SKM-1 (cell line): ENCODE data around the gene OR52B2.

Experiments
- DNase-seq: peaks from one replicate; lab custom pipeline; 2025; ENCODE audit not compliant: unreplicated experiment; lab: John Stamatoyannopoulos, UW

OR52B2 gene

DNA sequence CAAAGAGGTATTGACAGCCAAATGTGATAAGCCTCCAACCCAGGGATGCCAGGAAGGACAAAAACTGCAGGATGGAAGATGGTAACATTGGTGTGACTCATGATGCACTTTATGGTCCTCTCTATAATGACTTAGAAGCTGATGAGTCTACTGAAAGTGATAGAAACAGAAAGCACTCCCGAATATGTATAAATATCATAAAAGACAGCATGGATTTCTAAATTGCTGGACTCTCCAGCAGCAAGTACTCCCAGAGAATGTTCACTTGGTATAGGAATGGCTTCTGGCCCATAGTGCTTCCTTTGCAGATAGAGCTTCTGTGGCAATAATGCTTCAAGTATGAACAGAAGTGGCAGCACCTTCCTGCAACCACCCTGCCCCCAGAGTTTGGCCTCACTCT, at the start of gene OR52B2:
OR52B2 (minus strand) TSS at position 101 of the 400 bp plus-strand sequence; CDS start at position 101, 0 bp downstream.
- DNase-seq, result no peak

GRCh38 chr11:6219359-6219758, 49.2 kb upstream of the OR52B2 start:
- DNase-seq, result no peak

DNA sequence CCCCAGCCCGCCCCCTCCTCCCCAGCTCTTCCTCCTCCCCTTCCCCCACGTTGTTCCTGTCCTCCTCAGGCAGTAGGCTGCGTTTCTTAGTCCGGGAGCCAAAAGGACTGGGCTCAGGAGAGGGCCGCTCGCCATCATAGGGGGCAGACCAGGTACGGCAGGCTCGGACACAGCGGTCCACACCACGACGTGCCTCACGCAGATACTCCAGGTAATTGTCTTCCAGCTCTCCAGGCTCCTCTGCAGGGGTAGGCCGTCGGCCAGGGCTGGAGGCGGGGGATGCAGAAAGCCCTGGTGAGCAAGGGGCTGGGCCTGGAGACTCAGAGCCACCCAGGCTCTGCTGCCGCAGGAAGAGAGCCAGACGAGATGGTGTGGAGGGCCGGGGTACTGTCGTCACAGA, 47.6 kb upstream of the OR52B2 start:
- DNase-seq, result no peak

DNA sequence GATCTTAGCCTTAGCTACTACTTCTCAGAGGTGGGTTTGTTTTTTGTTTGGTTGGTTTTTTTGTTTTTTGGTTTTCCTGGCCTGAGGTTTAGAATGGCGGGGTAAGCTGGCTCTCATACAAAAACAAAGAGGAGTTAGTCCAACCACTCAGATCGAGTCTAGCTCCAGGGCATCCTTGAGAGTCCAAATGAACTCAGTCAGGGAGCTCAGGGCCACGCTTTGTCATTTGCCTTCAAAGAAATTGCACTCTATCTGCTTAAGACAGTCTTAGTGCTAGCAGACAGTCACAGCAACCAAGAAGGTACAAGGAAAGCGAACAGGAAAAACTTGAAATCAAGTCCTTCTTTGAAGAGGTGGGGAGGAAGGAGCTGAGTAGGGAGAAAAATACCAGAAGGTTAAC, 46.4 kb upstream of the OR52B2 start:
- DNase-seq, result no peak

GRCh38 chr11:6214530-6214929, 44.4 kb upstream of the OR52B2 start:
- DNase-seq, result no peak

DNA sequence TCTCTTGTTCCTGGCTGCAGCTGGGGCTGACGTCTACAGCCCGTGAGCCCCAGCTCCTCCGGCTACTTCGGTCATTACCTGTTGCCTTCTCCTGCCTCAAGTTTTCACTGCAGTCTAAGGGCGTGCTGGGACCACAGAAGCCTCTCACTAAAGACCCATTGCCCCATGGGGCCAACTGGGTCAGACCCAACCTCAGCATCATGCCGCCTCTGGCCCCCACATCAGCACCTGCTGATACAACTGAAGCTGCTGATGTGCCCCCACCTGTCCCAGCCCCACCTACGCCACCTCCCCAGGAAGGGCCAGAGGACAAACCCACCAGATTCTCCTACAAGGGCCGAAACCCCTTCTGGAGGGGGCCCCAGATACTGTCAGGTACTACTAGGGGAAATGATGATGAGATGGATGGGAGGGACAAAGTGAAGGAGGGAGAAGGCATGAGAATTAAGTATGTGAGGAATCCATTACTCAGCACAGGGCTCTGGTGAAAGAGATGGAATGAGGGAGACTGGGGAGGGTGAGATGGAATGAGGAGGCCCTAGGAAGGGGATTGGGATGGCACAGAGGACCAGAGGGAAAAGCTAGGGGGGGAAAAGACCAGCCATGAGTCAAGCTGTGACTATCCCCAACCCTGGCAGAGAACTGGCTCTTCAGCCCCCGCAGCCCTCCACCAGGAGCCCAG, 40.3 kb upstream of the OR52B2 start:
- no peak for DNase-seq

GRCh38 chr11:6209801-6210200, 39.7 kb upstream of the OR52B2 start:
- DNase-seq, result no peak

DNA sequence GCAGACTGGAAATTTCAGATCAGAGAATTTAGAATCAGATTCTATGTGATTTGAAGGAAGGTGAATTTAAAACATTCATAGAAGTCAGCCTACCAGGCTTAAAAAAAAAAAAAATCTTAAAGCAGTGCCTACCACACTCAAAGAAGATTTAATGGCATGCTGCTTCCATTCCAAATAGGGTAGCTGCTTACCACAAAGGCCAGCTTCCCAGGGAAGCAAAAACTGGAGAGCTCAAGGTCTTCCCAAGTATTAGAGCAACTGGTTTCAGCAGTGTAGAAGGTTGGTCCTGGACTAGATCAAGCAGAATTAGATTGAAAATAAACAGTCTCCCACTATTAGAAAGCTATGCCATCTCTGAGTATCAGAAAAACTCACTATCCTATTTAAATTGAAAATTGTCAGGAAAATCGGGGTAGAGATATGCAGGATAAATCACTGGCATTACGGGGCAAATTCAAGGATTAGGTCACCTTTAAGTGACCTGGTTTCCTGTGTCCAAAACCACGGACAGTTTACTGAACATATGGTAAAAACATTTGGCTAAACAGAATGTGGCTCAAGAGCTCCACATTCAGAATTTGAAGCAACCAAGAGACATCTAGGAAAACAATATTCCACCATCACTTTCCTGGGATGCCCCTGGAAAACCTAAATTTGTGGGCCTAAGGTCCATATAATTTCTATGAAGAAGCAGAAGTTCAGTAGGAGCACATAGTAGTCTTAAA, 36.5 kb upstream of the OR52B2 start:
- DNase-seq, result no peak

GRCh38 chr11:6205366-6205765, 35.2 kb upstream of the OR52B2 start, which contains the start of gene C11orf42:
TSS of gene C11orf42 (plus strand) at chr11:6205557. CDS start at chr11:6205616, 59 bp downstream.
- DNase-seq, result no peak

DNA sequence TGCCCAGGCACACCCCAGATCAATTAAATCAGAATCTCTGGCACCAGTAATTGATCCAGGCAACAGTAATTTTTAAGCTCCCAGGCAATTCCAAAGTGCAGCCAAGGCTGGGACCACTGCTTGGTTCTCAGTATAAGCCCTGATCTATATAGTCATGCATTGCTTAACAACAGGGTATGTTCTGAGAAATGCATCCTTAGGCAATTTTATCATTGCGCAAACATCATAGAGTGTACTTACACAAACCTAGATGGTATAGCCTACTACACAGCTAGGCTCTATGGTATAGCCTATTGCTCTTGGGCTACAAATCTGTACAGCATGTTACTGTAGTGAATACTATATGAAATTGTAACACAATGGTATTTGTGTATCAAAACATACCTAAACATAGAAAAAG, 34.6 kb upstream of the OR52B2 start:
- DNase-seq, result peak; percentile 67

- no peak for DNase-seq
These were observed 33.2 kb upstream of the OR52B2 start for GRCh38 chr11:6203327-6203726.

GRCh38 chr11:6202041-6202440, 31.9 kb upstream of the OR52B2 start:
- DNase-seq, result no peak

DNA sequence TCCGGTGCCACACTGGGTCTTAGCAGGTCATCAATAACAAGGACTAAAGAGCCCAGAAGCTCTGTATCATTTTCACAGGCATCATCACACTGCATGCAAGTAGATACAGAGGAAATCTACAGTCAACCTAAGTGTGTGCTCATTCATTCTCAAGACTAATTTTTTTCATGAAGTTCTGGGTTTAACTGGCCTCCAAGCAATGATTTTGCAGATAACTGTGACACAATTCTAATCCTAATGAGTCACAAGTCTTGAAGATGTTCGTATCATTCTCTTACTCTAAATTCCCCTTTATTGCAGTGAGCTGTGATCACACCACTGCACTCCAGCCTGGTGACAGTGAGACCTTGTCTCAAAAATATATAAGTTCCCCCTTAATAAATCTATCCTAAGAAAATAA, 31.4 kb upstream of the OR52B2 start:
- no peak for DNase-seq

DNA sequence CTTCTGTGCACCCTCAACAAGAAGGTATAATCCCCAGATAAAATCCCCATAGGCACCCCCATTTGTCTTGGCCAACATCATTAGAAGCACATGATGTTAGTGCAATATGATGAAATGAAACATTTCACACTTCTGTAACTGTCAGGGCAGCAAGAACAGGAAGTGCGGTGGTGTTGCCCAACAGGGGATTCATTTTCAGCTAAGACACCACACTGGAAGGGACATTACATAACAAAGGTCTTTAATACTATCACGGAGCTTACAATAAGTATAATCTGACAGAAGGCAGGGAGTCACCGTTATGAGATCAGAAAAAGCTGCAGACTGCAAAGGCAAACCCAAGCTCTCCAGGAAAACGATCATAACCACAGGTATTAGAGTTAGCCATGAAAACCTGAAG, 30.8 kb upstream of the OR52B2 start:
- DNase-seq, result peak; percentile 96

GRCh38 chr11:6199174-6199810, 29.2 kb upstream of the OR52B2 start, which contains the start of gene OR52W1:
TSS of gene OR52W1 (plus strand) at chr11:6199224. CDS start at chr11:6199224, 0 bp downstream.
- DNase-seq, result no peak

DNA sequence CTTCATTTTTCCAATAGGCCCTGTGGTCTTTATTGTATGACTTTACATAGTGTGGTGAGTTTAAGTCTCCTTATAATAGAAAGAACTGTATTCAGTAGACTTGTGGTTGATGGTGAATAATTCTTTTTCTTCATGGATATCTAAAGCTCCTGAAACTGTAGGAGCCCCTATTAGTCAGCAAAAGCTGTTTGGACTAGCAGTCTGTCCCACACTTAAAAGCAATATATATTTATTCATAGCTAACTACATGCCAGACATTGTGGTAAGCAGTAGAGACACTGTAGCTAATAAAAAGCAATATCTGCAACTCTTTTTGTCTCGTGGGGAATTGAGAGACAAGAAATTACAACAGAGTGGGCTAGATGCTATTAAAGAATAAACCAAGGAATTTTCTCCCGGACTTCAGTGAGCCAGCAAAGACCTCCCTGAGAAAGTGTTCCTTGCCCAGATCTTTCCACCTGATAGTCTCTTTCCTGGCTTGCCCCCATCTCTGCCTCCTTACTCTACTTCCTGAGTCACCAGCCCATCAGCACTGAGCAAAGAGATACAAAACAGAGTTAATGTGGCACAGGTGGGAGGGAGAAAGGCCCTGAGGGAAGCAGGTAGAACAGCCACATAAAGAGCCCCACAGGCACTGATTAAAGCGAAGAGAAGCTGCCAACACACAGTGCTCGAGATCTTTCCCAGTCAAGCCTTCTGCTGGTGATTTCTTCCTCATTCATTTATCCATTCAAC, 27.5 kb upstream of the OR52B2 start:
- DNase-seq, result no peak

DNA sequence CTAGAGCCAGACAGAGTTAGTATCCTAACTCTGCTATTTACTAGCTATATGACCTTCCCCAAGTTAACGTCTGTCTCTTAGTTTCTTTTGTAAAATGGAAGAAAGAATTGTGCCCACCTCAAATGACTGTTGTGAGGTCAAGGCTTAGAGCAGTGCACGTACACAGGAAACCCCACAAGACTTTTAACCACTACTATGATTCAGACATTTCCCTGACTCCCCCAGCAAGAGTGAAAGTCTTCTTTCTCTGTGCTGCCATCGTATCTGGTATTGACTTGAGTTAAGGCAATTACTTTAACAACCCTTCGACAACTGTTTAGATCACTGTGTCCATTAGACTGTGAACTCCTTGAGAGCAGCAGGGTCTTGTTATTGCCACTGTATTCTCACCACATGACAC, 26.3 kb upstream of the OR52B2 start:
- no peak for DNase-seq

DNA sequence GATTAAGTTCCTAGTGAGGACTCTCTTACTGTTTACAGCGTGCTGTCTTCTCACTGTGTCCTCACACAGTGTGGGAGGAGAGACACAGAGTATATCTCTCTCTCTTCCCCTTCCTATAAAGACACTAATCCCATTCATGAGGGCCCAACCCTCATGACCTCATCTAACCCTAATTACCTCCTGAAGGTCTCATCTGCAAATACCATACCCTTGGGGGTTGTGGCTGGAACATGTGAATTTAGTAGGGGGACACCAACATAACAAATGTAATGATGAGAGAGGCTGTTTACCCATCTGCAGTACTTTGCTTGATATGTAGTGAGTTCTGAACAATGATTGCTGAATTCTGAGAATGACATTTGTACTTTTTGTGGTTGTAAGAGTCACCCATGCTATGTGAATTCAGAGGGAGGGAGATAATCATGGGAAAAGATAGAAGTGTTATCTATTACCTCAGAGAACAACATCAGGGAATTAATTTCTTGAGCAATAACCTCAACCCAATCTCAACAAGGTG, 24.0 kb upstream of the OR52B2 start:
- no peak for DNase-seq

- DNase-seq, result peak; percentile 37
These were observed 21.6 kb upstream of the OR52B2 start for GRCh38 chr11:6191742-6192141.

GRCh38 chr11:6175440-6175839, 5.3 kb upstream of the OR52B2 start:
- DNase-seq, result no peak
